NCI-H82 (cell line): ENCODE data around the gene SH3RF2.
"Not testable (repeated sequence)": the region's sequence is repeated elsewhere in the genome, so short reads cannot be mapped to it uniquely, and the experiment has no call there.

Experiments used
- DNase-seq: peaks from one replicate; lab custom pipeline; 2025; lab: John Stamatoyannopoulos, UW

Gene SH3RF2

GRCh38 chr5:146082798-146083197, 146.4 kb downstream of the SH3RF2 start:
- DNase-seq, result no peak

- DNase-seq, result no peak
These were observed 148.0 kb downstream of the SH3RF2 start for GRCh38 chr5:146084376-146084775.

GRCh38 chr5:146088098-146088497, 151.7 kb downstream of the SH3RF2 start:
- no peak for DNase-seq

- no peak for DNase-seq
These were observed 152.9 kb downstream of the SH3RF2 start for GRCh38 chr5:146089287-146089686.

DNA sequence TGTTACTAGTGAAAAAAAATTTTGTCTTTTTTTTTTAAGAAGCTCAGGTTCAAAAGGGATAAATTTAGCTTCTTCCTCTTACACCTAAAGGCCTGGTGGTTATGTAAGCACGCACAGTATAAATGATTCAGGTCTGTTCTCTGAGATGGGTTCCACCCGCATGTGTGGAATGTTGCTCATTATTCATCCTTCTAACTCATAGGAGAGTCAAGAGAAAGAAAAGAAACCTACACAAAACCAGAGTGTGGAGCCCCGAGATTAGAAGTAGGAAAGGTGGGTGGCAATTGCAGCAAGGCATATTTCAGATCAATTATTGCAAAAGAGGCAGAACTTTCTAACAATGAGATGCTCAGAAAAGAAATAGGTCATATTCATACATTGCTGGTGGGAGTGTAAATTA, 155.5 kb downstream of the SH3RF2 start:
- DNase-seq, result no peak

GRCh38 chr5:146098047-146098446, 161.7 kb downstream of the SH3RF2 start:
- no peak for DNase-seq

GRCh38 chr5:146101646-146102045, 165.3 kb downstream of the SH3RF2 start:
- DNase-seq, result no peak

GRCh38 chr5:146103594-146103993, 167.2 kb downstream of the SH3RF2 start:
- no peak for DNase-seq

GRCh38 chr5:146105477-146105876, 169.1 kb downstream of the SH3RF2 start, which contains the start of gene PLAC8L1:
Gene PLAC8L1, minus strand, starts transcription at chr5:146105577. Its CDS starts 1,266 bp downstream, at chr5:146104311.
- DNase-seq, result no peak

DNA sequence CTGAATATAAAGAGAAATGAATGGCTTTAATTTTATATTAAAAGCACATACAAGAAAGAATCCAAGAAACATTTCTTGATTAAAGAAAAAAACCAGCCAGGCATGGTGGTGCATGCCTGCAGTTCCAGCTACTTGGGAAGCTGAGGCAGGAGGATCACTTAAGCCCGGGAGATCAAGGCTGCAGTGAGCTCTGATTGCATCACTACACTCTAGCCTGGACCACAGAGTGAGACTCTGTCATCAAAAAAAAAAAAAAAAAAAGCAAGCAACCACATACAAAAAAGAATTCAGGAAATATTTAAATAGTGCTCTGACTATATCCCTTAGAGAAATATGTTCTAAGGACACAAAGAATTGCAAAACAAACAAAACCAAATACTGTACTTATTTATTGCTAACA, 171.5 kb downstream of the SH3RF2 start:
- no peak for DNase-seq

GRCh38 chr5:146108870-146109269, 172.5 kb downstream of the SH3RF2 start:
- DNase-seq, result not testable (repeated sequence)

DNA sequence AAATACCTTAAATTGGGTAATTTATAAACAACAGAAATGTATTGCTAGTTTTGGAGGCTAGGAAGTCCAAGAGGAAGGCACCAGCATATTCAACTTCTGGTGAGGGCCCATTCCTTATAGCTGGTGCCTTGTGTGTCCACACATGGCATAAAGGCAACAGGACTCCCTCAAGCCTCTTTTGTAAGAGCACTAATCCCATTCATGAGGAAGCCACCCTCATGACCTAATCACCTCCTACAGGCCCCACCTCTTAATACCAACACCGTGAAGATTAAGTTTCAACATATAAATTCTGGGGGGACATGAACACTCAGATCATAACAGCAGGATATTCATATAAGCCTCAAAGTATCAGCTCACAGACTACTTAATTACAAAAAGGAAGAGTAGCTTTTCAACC, 173.0 kb downstream of the SH3RF2 start:
- DNase-seq, result peak; percentile 87

GRCh38 chr5:146111409-146111808, 175.0 kb downstream of the SH3RF2 start:
- DNase-seq, result no peak

- no peak for DNase-seq
These were observed 176.1 kb downstream of the SH3RF2 start for GRCh38 chr5:146112476-146112875.
